HG02870 (cell line): ENCODE data around the gene PLAC8L1.
"Not testable (repeated sequence)": the region's sequence is repeated elsewhere in the genome, so short reads cannot be mapped to it uniquely, and the experiment has no call there.

ENCODE experiments used
- ATAC-seq: cut with Tn5 transposase; IDR thresholded peaks from one replicate; pipeline ENCODE4 v1.9.1; 2021; ENCODE audit warnings: mild to moderate bottlenecking, moderate library complexity; ENCODE audit not compliant: unreplicated experiment

Gene PLAC8L1

GRCh38 chr5:146105477-146105876 lies at the start of gene PLAC8L1:
PLAC8L1 (minus strand) TSS chr5:146105577; CDS start chr5:146104311, 1,266 bp downstream.
- no peak for ATAC-seq

- no peak for ATAC-seq
Observed at GRCh38 chr5:146151970-146152369, 46.6 kb upstream of the PLAC8L1 start.

- ATAC-seq = no peak
Observed at GRCh38 chr5:146137967-146138403, 32.6 kb upstream of the PLAC8L1 start.

GRCh38 chr5:146130440-146131045 lies 25.2 kb upstream of the PLAC8L1 start:
- no peak for ATAC-seq

- ATAC-seq = no peak
Observed at GRCh38 chr5:146126068-146126467, 20.7 kb upstream of the PLAC8L1 start.

- no peak for ATAC-seq
Observed at GRCh38 chr5:146124580-146124979, 19.2 kb upstream of the PLAC8L1 start.

- ATAC-seq = not testable (repeated sequence)
Observed at GRCh38 chr5:146121451-146121850, 16.1 kb upstream of the PLAC8L1 start.

GRCh38 chr5:146118322-146118721 lies 12.9 kb upstream of the PLAC8L1 start:
- no peak for ATAC-seq

GRCh38 chr5:146117216-146117615 lies 11.8 kb upstream of the PLAC8L1 start:
- not testable (repeated sequence) for ATAC-seq

- ATAC-seq = no peak
Observed at GRCh38 chr5:146116361-146116760, 11.0 kb upstream of the PLAC8L1 start.

- no peak for ATAC-seq
Observed at GRCh38 chr5:146112476-146112875, 7.1 kb upstream of the PLAC8L1 start.

GRCh38 chr5:146111409-146111808 lies 6.0 kb upstream of the PLAC8L1 start:
- ATAC-seq = no peak

- ATAC-seq = no peak
Observed at GRCh38 chr5:146109379-146109778, 4.0 kb upstream of the PLAC8L1 start.

GRCh38 chr5:146108870-146109269 lies 3.5 kb upstream of the PLAC8L1 start:
- ATAC-seq = not testable (repeated sequence)

GRCh38 chr5:146107901-146108300 lies 2.5 kb upstream of the PLAC8L1 start:
- no peak for ATAC-seq

- ATAC-seq = no peak
Observed at GRCh38 chr5:146103594-146103993, 1.8 kb downstream of the PLAC8L1 start.

GRCh38 chr5:146101646-146102045 lies 3.7 kb downstream of the PLAC8L1 start:
- no peak for ATAC-seq

GRCh38 chr5:146098047-146098446 lies 7.3 kb downstream of the PLAC8L1 start:
- no peak for ATAC-seq

GRCh38 chr5:146091881-146092280 lies 13.5 kb downstream of the PLAC8L1 start:
- no peak for ATAC-seq

GRCh38 chr5:146089287-146089686 lies 16.1 kb downstream of the PLAC8L1 start:
- ATAC-seq = no peak

- ATAC-seq = no peak
Observed at GRCh38 chr5:146088098-146088497, 17.3 kb downstream of the PLAC8L1 start.

- no peak for ATAC-seq
Observed at GRCh38 chr5:146084376-146084775, 21.0 kb downstream of the PLAC8L1 start.

GRCh38 chr5:146082798-146083197 lies 22.6 kb downstream of the PLAC8L1 start:
- ATAC-seq = peak; percentile 56
